LoVo (cell line): ENCODE results near the gene CWC25.
A peak's percentile ranks its signal among the peaks of the same experiment; 100 is the strongest.

Experiments used
- DNase-seq: peaks from one replicate; pipeline ENCODE4 v3.0.0-alpha.2; 2016; ENCODE audit warnings: low spot score

CWC25 gene

GRCh38 chr17:38824899-38825761, at the start of gene CWC25:
Gene CWC25 (minus strand): TSS chr17:38825321. CDS start chr17:38825183, 138 bp downstream.
- peak; percentile 93 for DNase-seq

- DNase-seq, result peak; percentile 26
Observed at GRCh38 chr17:38873640-38874380, 48.7 kb upstream of the CWC25 start.

GRCh38 chr17:38872671-38873385, 47.7 kb upstream of the CWC25 start:
- DNase-seq, result no peak

- DNase-seq, result no peak
Observed at GRCh38 chr17:38872027-38872511, 46.9 kb upstream of the CWC25 start.

GRCh38 chr17:38871247-38872015, 46.3 kb upstream of the CWC25 start:
- peak; percentile 91 for DNase-seq

GRCh38 chr17:38870259-38871165, 45.4 kb upstream of the CWC25 start:
- peak; percentile 44 for DNase-seq

- peak; percentile 87 for DNase-seq
Observed at GRCh38 chr17:38869526-38870258, 44.6 kb upstream of the CWC25 start, which contains the start of gene LASP1. Gene LASP1 (plus strand): TSS chr17:38870058. CDS start chr17:38870190, 132 bp downstream.

- peak; percentile 75 for DNase-seq
Observed at GRCh38 chr17:38868817-38869525, 43.9 kb upstream of the CWC25 start.

GRCh38 chr17:38867968-38868816, 43.1 kb upstream of the CWC25 start:
- DNase-seq, result no peak

- DNase-seq, result peak; percentile 55
Observed at GRCh38 chr17:38867179-38867967, 42.3 kb upstream of the CWC25 start.

GRCh38 chr17:38864636-38865398, 39.7 kb upstream of the CWC25 start:
- DNase-seq, result no peak

- no peak for DNase-seq
Observed at GRCh38 chr17:38861399-38861843, 36.3 kb upstream of the CWC25 start.

GRCh38 chr17:38857271-38857670, 32.1 kb upstream of the CWC25 start:
- DNase-seq, result no peak

- DNase-seq, result peak; percentile 57
Observed at GRCh38 chr17:38855101-38855714, 30.1 kb upstream of the CWC25 start.

GRCh38 chr17:38853292-38854219, 28.4 kb upstream of the CWC25 start, which contains the start of gene RPL23:
Gene RPL23 (minus strand): TSS chr17:38853721. CDS start chr17:38853710, 11 bp downstream.
- DNase-seq, result peak; percentile 95
